ENCODE data around the gene DEFB114.

GRCh38 chr6:49964064-49964463 is at the start of gene DEFB114:
- TF ChIP-seq POLR2A (IDR thresholded peaks at IDR 0.05): no peak
- TF ChIP-seq, protein P1, sequence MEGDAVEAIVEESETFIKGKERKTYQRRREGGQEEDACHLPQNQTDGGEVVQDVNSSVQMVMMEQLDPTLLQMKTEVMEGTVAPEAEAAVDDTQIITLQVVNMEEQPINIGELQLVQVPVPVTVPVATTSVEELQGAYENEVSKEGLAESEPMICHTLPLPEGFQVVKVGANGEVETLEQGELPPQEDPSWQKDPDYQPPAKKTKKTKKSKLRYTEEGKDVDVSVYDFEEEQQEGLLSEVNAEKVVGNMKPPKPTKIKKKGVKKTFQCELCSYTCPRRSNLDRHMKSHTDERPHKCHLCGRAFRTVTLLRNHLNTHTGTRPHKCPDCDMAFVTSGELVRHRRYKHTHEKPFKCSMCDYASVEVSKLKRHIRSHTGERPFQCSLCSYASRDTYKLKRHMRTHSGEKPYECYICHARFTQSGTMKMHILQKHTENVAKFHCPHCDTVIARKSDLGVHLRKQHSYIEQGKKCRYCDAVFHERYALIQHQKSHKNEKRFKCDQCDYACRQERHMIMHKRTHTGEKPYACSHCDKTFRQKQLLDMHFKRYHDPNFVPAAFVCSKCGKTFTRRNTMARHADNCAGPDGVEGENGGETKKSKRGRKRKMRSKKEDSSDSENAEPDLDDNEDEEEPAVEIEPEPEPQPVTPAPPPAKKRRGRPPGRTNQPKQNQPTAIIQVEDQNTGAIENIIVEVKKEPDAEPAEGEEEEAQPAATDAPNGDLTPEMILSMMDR (IDR thresholded peaks at IDR 0.05): no peak
- TF ChIP-seq POLR2AphosphoS5 (IDR thresholded peaks at IDR 0.05): no peak
